Spleen (tissue), 11 donors: ENCODE results near the gene PNO1. TPM values are rescaled to one million over a fixed set of nuclear protein-coding genes. Genes with fewer than 3 reads are reported as not detected.

ENCODE experiments used
- DNase-seq: peaks from one replicate; pipeline ENCODE4 v3.0.0-alpha.2; 2020
- H3K27ac ChIP-seq, 8 donors: fragments of 200-600 bp; sonication (generic) in 7 of 8; 1 replicate in 4 of 8; 2 replicates in 4 of 8; pipeline versions ENCODE4 v1.5.0 to v1.8.0; 2016 to 2021; ENCODE audit warnings: inconsistent platforms in 4 of 8, mild to moderate bottlenecking in 4 of 8, moderate library complexity in 1 of 8
- H3K27me3 ChIP-seq, 7 donors: fragments of 200-600 bp; sonication (generic) in 6 of 7; replicated peaks in 1 of 7; 1 replicate in 4 of 7; 2 replicates in 3 of 7; pipeline versions ENCODE4 v1.5.0 to v1.8.0; 2016 to 2021; ENCODE audit warnings: inconsistent platforms in 3 of 7, mild to moderate bottlenecking in 1 of 7
- H3K36me3 ChIP-seq, 6 donors: fragments of 200-600 bp; sonication (generic) in 5 of 6; 1 replicate in 4 of 6; 2 replicates in 2 of 6; pipeline versions ENCODE4 v1.5.0 to v1.8.0; 2016 to 2021; ENCODE audit warnings: inconsistent platforms in 2 of 6
- H3K4me1 ChIP-seq, 6 donors: fragments of 200-600 bp; sonication (generic) in 5 of 6; 1 replicate in 3 of 6; 2 replicates in 3 of 6; pipeline versions ENCODE4 v1.5.0 to v1.8.0; 2016 to 2021; ENCODE audit warnings: inconsistent platforms in 3 of 6
- H3K4me3 ChIP-seq, 8 donors: fragments of 200-600 bp; sonication (generic) in 7 of 8; 1 replicate in 4 of 8; 2 replicates in 4 of 8; pipeline versions ENCODE4 v1.5.0 to v1.8.0; 2016 to 2021; ENCODE audit warnings: inconsistent platforms in 4 of 8, mild to moderate bottlenecking in 4 of 8, moderate library complexity in 2 of 8
- H3K9me3 ChIP-seq, 8 donors: fragments of 200-600 bp; sonication (generic) in 7 of 8; 1 replicate in 4 of 8; 2 replicates in 4 of 8; pipeline versions ENCODE4 v1.5.0 to v1.8.0; 2016 to 2021; ENCODE audit warnings: inconsistent platforms in 4 of 8
- POLR2A ChIP-seq, 3 donors: fragments of 450-650 bp; IDR thresholded peaks; one replicate each; pipeline ENCODE4 v1.5.1; 2017; ENCODE audit warnings: antibody characterized with exemption in 3 of 3, mild to moderate bottlenecking in 1 of 3
- POLR2AphosphoS5 ChIP-seq, 3 donors: sonication (generic); formaldehyde crosslinking; IDR thresholded peaks; one replicate each; pipeline ENCODE4 v1.5.1; 2017; ENCODE audit warnings: antibody characterized with exemption in 3 of 3
- WGBS, 5 donors: extraction: QIAGEN DNeasy Blood & Tissue Kit in 3 of 5; methylation state at CpG; one replicate each; pipeline versions ENCODE4 v1.1.5 to v1.1.7; 2013 to 2018; 5-methylcytosine and 5-hydroxymethylcytosine counted together
- intact Hi-C: fragments of 100-400 bp; cut with DNase I; formaldehyde crosslinking; loops from one replicate; pipeline ENCODE4 v1.15.0; 2023; ENCODE audit warnings: low total_unique reads
- polyA plus RNA-seq, 3 donors: library from polyadenylated mRNA; stranded (reverse); fragments of 200-250 nt; gene quantifications; one replicate each; pipeline ENCODE4 v1.2.1, GENCODE V29; 2013
- total RNA-seq, 7 donors: library from RNA; depleted of rRNA in 3 of 7; stranded (reverse); fragments of >200 nt in 3 of 7; fragmentation: NEBNext Ultra II Directional in 4 of 7; extraction: Animal tissue kit (Norgen Biotek cat#: 25700) in 4 of 7; gene quantifications; one replicate each; pipeline versions ENCODE4 v1.1.0 to v1.2.1, GENCODE V29; 2016 to 2021
- TF ChIP-seq, protein P1 (sequence below), 11 experiments: fragments of 200-600 bp in 7 of 11; fragments of 450-650 bp in 4 of 11; sonication (generic) in 4 of 11; IDR thresholded peaks in 8 of 11; conservative IDR thresholded peaks in 3 of 11; 1 replicate in 7 of 11; 2 replicates in 4 of 11; pipeline versions ENCODE4 v1.4.0 to v1.8.0; 2016 to 2021; ENCODE audit warnings: antibody characterized with exemption in 11 of 11, inconsistent platforms in 4 of 11, mild to moderate bottlenecking in 1 of 11
- donor health status: healthy with polysubstance abuse.
- donor health status: DM: no; HTN: no; CAD: no; lungs with moderate emphysema.
- donor health status: DM: no; HTN: no; CAD: no.
- donor health status: Bipolar disorder and iron deficiency.
- donor health status: healthy.
- donor health status: DM: no; HTN: no; CAD: no.
- donor health status: DM: yes; HTN: yes; CAD: no.

The PNO1 gene
- total and polyA plus RNA-seq, 10 donors, result 5.4 to 13.5 (median 10.7) TPM

DNA sequence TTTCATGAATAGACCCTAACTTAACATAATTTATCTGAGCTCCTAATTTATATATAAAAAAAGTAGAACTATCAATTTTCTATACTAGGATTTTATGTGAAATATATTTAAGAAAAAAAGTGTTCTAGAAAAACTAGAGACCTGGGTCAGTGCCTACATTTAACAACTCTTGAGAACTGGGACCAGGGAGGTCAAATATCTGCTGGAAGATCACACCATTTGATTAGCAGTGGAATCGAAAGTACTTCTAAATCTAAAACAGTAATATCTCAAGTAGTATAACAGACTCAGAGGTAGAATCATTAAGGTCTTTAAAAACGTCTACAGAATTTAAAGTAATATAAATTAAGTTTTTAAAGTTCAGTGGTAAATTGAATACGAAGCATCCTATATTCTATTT lies 60.0 kb downstream of the PNO1 start:
- Histone ChIP-seq H3K36me3 (peaks cover 0 to 24% (median 0%) of the 10 kb centered on the region in 6 donors), H3K27me3 (no peaks in the 10 kb centered on the region), H3K9me3 (peaks cover 0 to 4% (median 0%) of the 10 kb centered on the region in 8 donors), H3K4me3 (no peak overlapping the region), H3K4me1 (peaks cover 10 to 96% (median 74%) of the 10 kb centered on the region in 6 donors), H3K27ac (no peak overlapping the region)
- intact Hi-C loops, result no loop called here
- TF ChIP-seq POLR2A (IDR thresholded peaks at IDR 0.05) (no peak), POLR2AphosphoS5 (IDR thresholded peaks at IDR 0.05) (no peak)
- TF ChIP-seq, protein P1, sequence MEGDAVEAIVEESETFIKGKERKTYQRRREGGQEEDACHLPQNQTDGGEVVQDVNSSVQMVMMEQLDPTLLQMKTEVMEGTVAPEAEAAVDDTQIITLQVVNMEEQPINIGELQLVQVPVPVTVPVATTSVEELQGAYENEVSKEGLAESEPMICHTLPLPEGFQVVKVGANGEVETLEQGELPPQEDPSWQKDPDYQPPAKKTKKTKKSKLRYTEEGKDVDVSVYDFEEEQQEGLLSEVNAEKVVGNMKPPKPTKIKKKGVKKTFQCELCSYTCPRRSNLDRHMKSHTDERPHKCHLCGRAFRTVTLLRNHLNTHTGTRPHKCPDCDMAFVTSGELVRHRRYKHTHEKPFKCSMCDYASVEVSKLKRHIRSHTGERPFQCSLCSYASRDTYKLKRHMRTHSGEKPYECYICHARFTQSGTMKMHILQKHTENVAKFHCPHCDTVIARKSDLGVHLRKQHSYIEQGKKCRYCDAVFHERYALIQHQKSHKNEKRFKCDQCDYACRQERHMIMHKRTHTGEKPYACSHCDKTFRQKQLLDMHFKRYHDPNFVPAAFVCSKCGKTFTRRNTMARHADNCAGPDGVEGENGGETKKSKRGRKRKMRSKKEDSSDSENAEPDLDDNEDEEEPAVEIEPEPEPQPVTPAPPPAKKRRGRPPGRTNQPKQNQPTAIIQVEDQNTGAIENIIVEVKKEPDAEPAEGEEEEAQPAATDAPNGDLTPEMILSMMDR (IDR thresholded peaks at IDR 0.05 in 8 of 11, conservative IDR thresholded peaks at IDR 0.05 in 3 of 11), result no peak
- WGBS, 5 donors, result 44 to 64% (median 53%) methylated on average over 3 of the region's 3 CpGs
- no peak for DNase-seq

DNA sequence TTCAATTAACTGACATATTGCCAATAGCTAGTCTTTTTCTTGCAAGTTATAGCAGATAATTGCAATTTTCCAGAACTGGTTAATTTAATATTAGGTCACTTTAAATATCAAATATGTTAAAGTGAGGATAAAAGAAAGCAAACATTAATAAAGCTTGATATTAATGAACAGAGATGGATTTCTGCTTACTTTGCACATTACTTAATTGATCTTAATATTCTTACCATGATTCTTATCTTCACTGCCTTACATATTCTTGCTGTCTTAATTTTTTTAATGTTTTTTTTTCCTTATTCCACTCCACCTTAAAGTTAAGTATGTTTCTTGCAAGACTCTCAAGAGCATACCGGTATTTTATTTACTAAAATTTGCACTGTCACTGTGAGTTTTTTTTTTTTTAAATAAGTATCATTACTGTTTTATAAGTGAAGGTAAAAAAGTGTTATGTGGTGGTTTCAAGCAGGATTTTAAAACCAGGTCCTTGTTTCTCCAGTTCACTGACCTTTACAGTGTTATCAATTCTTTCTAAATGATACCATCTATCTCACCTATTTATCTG lies 60.7 kb downstream of the PNO1 start:
- peaks cover 0 to 4% (median 0%) of the 10 kb centered on the region in 8 donors for H3K9me3 ChIP-seq
- H3K27me3 ChIP-seq, result no peaks in the 10 kb centered on the region
- H3K4me1 ChIP-seq, result peaks cover 10 to 98% (median 75%) of the 10 kb centered on the region in 6 donors
- H3K27ac ChIP-seq, result no peak overlapping the region
- TF ChIP-seq, protein P1 (IDR thresholded peaks at IDR 0.05 in 8 of 11, conservative IDR thresholded peaks at IDR 0.05 in 3 of 11), result no peak
- TF ChIP-seq POLR2AphosphoS5 (IDR thresholded peaks at IDR 0.05) (no peak), POLR2A (IDR thresholded peaks at IDR 0.05) (no peak)
- intact Hi-C loops, result no loop called here
- peaks cover 0 to 23% (median 0%) of the 10 kb centered on the region in 6 donors for H3K36me3 ChIP-seq
- no peak for DNase-seq
- no peak overlapping the region for H3K4me3 ChIP-seq
- WGBS, 5 donors, result 30 to 51% (median 42%) methylated on average over 1 of the region's 1 CpG

DNA sequence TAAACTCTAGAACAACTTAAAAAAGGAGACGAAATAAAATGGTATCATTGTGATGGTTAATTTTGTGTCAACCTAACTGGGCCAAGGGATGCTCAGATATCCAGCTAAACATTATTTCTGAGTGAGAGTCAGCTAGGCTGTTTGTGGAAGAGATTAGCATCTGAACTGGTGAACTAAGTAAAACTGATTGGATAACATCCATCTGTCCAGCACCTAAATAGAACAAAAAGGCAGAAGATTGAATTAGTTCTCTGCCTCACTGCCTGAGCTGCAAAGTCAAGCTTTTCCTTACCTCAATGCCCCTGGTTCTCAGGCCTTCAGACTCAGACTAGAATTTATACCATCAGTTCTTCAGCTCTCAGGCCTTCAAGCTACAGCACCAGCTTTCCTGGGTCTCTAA lies 64.6 kb downstream of the PNO1 start:
- intact Hi-C loops, result no loop called here
- peaks cover 21 to 98% (median 89%) of the 10 kb centered on the region in 6 donors for H3K4me1 ChIP-seq
- H3K4me3 ChIP-seq, result no peak overlapping the region
- DNase-seq, result no peak
- peaks cover 0 to 4% (median 0%) of the 10 kb centered on the region in 8 donors for H3K9me3 ChIP-seq
- H3K36me3 ChIP-seq, result no peaks in the 10 kb centered on the region
- H3K27ac ChIP-seq, result no peak overlapping the region
- whole genome bisulfite sequencing, 5 donors, result 85 to 97% (median 94%) methylated on average over 1 of the region's 1 CpG
- H3K27me3 ChIP-seq, result no peaks in the 10 kb centered on the region
- TF ChIP-seq POLR2AphosphoS5 (IDR thresholded peaks at IDR 0.05) (no peak), POLR2A (IDR thresholded peaks at IDR 0.05) (no peak)
- TF ChIP-seq, protein P1 (IDR thresholded peaks at IDR 0.05 in 8 of 11, conservative IDR thresholded peaks at IDR 0.05 in 3 of 11), result no peak

DNA sequence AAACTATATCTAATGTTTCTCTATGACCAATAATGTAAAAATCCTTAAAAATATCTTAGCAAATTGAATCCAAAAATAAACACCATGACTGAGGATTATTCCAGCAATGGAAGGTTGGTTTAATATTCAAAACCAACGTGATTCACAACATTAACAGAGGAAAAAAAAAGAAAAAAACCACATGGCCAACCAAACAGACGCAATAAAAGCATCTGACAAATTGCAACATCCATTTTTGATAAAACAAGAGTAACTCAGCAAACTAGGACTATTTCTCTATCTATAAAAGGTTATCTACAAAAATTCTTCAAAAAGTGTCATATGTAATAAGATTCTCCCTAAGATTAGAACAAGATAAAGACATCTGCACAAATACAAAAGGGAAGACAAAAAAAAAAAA lies 65.7 kb downstream of the PNO1 start:
- H3K36me3 ChIP-seq, result no peaks in the 10 kb centered on the region
- H3K27me3 ChIP-seq, result no peaks in the 10 kb centered on the region
- H3K27ac ChIP-seq, result no peak overlapping the region
- H3K9me3 ChIP-seq, result peaks cover 0 to 4% (median 0%) of the 10 kb centered on the region in 8 donors
- H3K4me3 ChIP-seq, result no peak overlapping the region
- peaks cover 15 to 98% (median 87%) of the 10 kb centered on the region in 6 donors for H3K4me1 ChIP-seq
- WGBS, 5 donors, result 31 to 58% (median 48%) methylated on average over 2 of the region's 2 CpGs
- TF ChIP-seq POLR2A (IDR thresholded peaks at IDR 0.05) (no peak), POLR2AphosphoS5 (IDR thresholded peaks at IDR 0.05) (no peak)
- TF ChIP-seq, protein P1 (IDR thresholded peaks at IDR 0.05 in 8 of 11, conservative IDR thresholded peaks at IDR 0.05 in 3 of 11), result no peak
- intact Hi-C loops, result no loop called here
- no peak for DNase-seq
